SK-N-SH treated with all-trans-retinoic acid at 6 μM for 48 hours (cell line): ENCODE results near the gene TACC3.

Source experiments
- ARNTL ChIP-seq: fragments of 450-650 bp; formaldehyde crosslinking; IDR thresholded peaks from 2 replicates; pipeline ENCODE4 v1.5.0; 2020; ENCODE audit warnings: low read depth, mild to moderate bottlenecking, moderate library complexity, borderline replicate concordance
- ISL1 ChIP-seq: fragments of 250-450 bp; sonication (Bioruptor Pico); IDR thresholded peaks from 2 replicates; pipeline ENCODE4 v2.1.2; 2022; ENCODE audit warnings: mild to moderate bottlenecking, moderate library complexity
- RARB ChIP-seq: fragments of 250-450 bp; sonication (Bioruptor Pico); IDR thresholded peaks from 2 replicates; pipeline ENCODE4 v1.8.0; 2021; ENCODE audit warnings: mild to moderate bottlenecking, moderate library complexity
- TSHZ2 ChIP-seq: fragments of 250-450 bp; sonication (Bioruptor Pico); IDR thresholded peaks from 2 replicates; pipeline ENCODE4 v1.5.0; 2020; ENCODE audit warnings: mild to moderate bottlenecking, moderate library complexity
- ZNF70 ChIP-seq: fragments of 450-650 bp; formaldehyde crosslinking; IDR thresholded peaks from 2 replicates; pipeline ENCODE4 v1.5.0; 2020; ENCODE audit warnings: mild to moderate bottlenecking, moderate library complexity

- TF ChIP-seq ARNTL: no peak
- TF ChIP-seq ISL1 (CRISPR knock-in tag): no peak
- no peak for TF ChIP-seq ZNF70 (CRISPR knock-in tag)
- no peak for TF ChIP-seq RARB (CRISPR knock-in tag)
- no peak for TF ChIP-seq TSHZ2 (CRISPR knock-in tag)
Observed at GRCh38 chr4:1736812-1737211, 15.5 kb downstream of the TACC3 start.
